ENCODE measurements around the gene GSTP1.
"Not testable (repeated sequence)": the region's sequence is repeated elsewhere in the genome, so short reads cannot be mapped to it uniquely, and the experiment has no call there.

GSTP1 gene

GRCh38 chr11:67611704-67612587 is 28.3 kb downstream of the GSTP1 start:
- DNase-seq (ENCODE audit: insufficient read length, low spot score) (no peak), FAIRE-seq (no peak)
- TF ChIP-seq POLR2A (IDR thresholded peaks at IDR 0.05; ENCODE audit: low read depth, low read length): no peak

- DNase-seq (ENCODE audit: insufficient read length, low spot score) (no peak), FAIRE-seq (no peak)
- TF ChIP-seq POLR2A (IDR thresholded peaks at IDR 0.05; ENCODE audit: low read depth, low read length): no peak
Measured at GRCh38 chr11:67612751-67613150, 29.1 kb downstream of the GSTP1 start.

- TF ChIP-seq POLR2A (IDR thresholded peaks at IDR 0.05; ENCODE audit: low read depth, low read length): no peak
- FAIRE-seq (no peak), DNase-seq (ENCODE audit: insufficient read length, low spot score) (no peak)
Measured at GRCh38 chr11:67613313-67613959, 29.8 kb downstream of the GSTP1 start.

GRCh38 chr11:67613960-67614715 is 30.5 kb downstream of the GSTP1 start:
- peak; percentile 62 for DNase-seq (ENCODE audit: insufficient read length, low spot score)
- no peak for TF ChIP-seq POLR2A (IDR thresholded peaks at IDR 0.05; ENCODE audit: low read depth, low read length)
- FAIRE-seq: no peak

GRCh38 chr11:67614730-67615714 is 31.4 kb downstream of the GSTP1 start:
- DNase-seq (ENCODE audit: insufficient read length, low spot score): peak; percentile 78
- TF ChIP-seq POLR2A (IDR thresholded peaks at IDR 0.05; ENCODE audit: low read depth, low read length): no peak
- no peak for FAIRE-seq

- DNase-seq (ENCODE audit: insufficient read length, low spot score): no peak
- no peak for TF ChIP-seq POLR2A (IDR thresholded peaks at IDR 0.05; ENCODE audit: low read depth, low read length)
- FAIRE-seq: no peak
Measured at GRCh38 chr11:67615728-67616430, 32.3 kb downstream of the GSTP1 start.

GRCh38 chr11:67616431-67617242 is 33.0 kb downstream of the GSTP1 start:
- no peak for TF ChIP-seq POLR2A (IDR thresholded peaks at IDR 0.05; ENCODE audit: low read depth, low read length)
- no peak for DNase-seq (ENCODE audit: insufficient read length, low spot score)
- no peak for FAIRE-seq

- TF ChIP-seq POLR2A (IDR thresholded peaks at IDR 0.05; ENCODE audit: low read depth, low read length): no peak
- FAIRE-seq: no peak
- no peak for DNase-seq (ENCODE audit: insufficient read length, low spot score)
Measured at GRCh38 chr11:67617243-67617953, 33.8 kb downstream of the GSTP1 start.

- not testable (repeated sequence) for DNase-seq (ENCODE audit: insufficient read length, low spot score); FAIRE-seq
Measured at GRCh38 chr11:67618901-67619659, 35.5 kb downstream of the GSTP1 start.

GRCh38 chr11:67619683-67620618 is 36.3 kb downstream of the GSTP1 start:
- not testable (repeated sequence) for DNase-seq (ENCODE audit: insufficient read length, low spot score); FAIRE-seq

- DNase-seq (ENCODE audit: insufficient read length, low spot score); FAIRE-seq: not testable (repeated sequence)
Measured at GRCh38 chr11:67620621-67621020, 37.0 kb downstream of the GSTP1 start.

GRCh38 chr11:67621928-67622327 is 38.3 kb downstream of the GSTP1 start:
- FAIRE-seq; DNase-seq (ENCODE audit: insufficient read length, low spot score): not testable (repeated sequence)

GRCh38 chr11:67622905-67623304 is 39.3 kb downstream of the GSTP1 start:
- FAIRE-seq: not testable (repeated sequence)

GRCh38 chr11:67623795-67624194 is 40.2 kb downstream of the GSTP1 start:
- FAIRE-seq; DNase-seq (ENCODE audit: insufficient read length, low spot score): not testable (repeated sequence)

More at GRCh38 chr11:67622905-67623304, 39.3 kb downstream of the GSTP1 start:
- DNase-seq (ENCODE audit: insufficient read length, low spot score): not testable (repeated sequence)

Data from H54 (cell line).